ENCODE results near the gene NELFB. TPM values are rescaled to one million over a fixed set of nuclear protein-coding genes. Genes with fewer than 3 reads are reported as not detected.
A peak's percentile ranks its signal among the peaks of the same experiment; 100 is the strongest.

Gene NELFB
- total and polyA plus RNA-seq, 9 of the 15 experiments (the other 6 are each of a cell fraction or from before 2014, with no cell fraction given): 0.24 to 84.0 (median 29.7) TPM

- TF ChIP-seq FOSL1 (tag; conservative IDR thresholded peaks at IDR 0.05): 0 out of 2 replicates have a peak, but pooled peaks have one; percentile 8
- TF ChIP-seq NR4A1 (CRISPR knock-in tag; IDR thresholded peaks at IDR 0.05): peak; percentile 45; the same call in 1 of the 2 replicates
- peak; percentile 42; the same call in 1 of the 2 replicates for TF ChIP-seq NR4A1 (tag; IDR thresholded peaks at IDR 0.05)
- TF ChIP-seq ZNF280A (IDR thresholded peaks at IDR 0.05; ENCODE audit: low read depth, partially characterized antibody): no peak
- no peak for TF ChIP-seq TCF3 (CRISPR knock-in tag; IDR thresholded peaks at IDR 0.05)
- TF ChIP-seq NFYB (IDR thresholded peaks at IDR 0.05; ENCODE audit: extremely low read depth, insufficient read length): no peak
- TF ChIP-seq ZNF586 (CRISPR knock-in tag; conservative IDR thresholded peaks at IDR 0.05): no peak
- TF ChIP-seq SMARCB1 (IDR thresholded peaks at IDR 0.05; ENCODE audit: insufficient read length, low read depth): no peak
- TF ChIP-seq ZBTB5 (IDR thresholded peaks at IDR 0.05): no peak
- no peak for TF ChIP-seq ELF1 (tag; IDR thresholded peaks at IDR 0.05)
- peak; percentile 67; the same call in 1 of the 2 replicates for TF ChIP-seq CREB3L1 (IDR thresholded peaks at IDR 0.05; ENCODE audit: borderline replicate concordance, low read depth)
- peak; percentile 47; the same call in 1 of the 2 replicates for TF ChIP-seq USF1 (CRISPR knock-in tag; IDR thresholded peaks at IDR 0.05)
- no peak for TF ChIP-seq KLF10 (CRISPR knock-in tag; IDR thresholded peaks at IDR 0.05)
- no peak for TF ChIP-seq STAT5B (CRISPR knock-in tag; IDR thresholded peaks at IDR 0.05)
- no peak for TF ChIP-seq POLR3G (IDR thresholded peaks at IDR 0.05; ENCODE audit: extremely low read depth, insufficient read length, insufficient replicate concordance)
- no peak for TF ChIP-seq ILF3 (IDR thresholded peaks at IDR 0.05; ENCODE audit: borderline replicate concordance)
- TF ChIP-seq KDM5B (IDR thresholded peaks at IDR 0.05; ENCODE audit: insufficient replicate concordance, low read depth, low read length): peak; percentile 49
- no peak for TF ChIP-seq KLF1 (tag; IDR thresholded peaks at IDR 0.05)
- TF ChIP-seq MAFF (IDR thresholded peaks at IDR 0.05; ENCODE audit: low read length): no peak
- peak; percentile 22; the same call in 1 of the 2 replicates for TF ChIP-seq LCOR (CRISPR knock-in tag; IDR thresholded peaks at IDR 0.05)
- no peak for TF ChIP-seq ZNF644 (tag; IDR thresholded peaks at IDR 0.05; ENCODE audit: low read depth)
- TF ChIP-seq MCM3 (IDR thresholded peaks at IDR 0.05): no peak
- no peak for TF ChIP-seq TRIM28 (IDR thresholded peaks at IDR 0.05)
Observed at GRCh38 chr9:137301081-137301947, 46.2 kb downstream of the NELFB start (continued).
